Psoas muscle (tissue), 8 donors: Measurements from ENCODE around the gene C6orf52. TPM values are rescaled to one million over a fixed set of nuclear protein-coding genes. Genes with fewer than 3 reads are reported as not detected.
"Not testable (repeated sequence)": the region's sequence is repeated elsewhere in the genome, so short reads cannot be mapped to it uniquely, and the experiment has no call there.

Source experiments
- ATAC-seq, 4 donors: fragments of 200-7000 bp; cut with Tn5 transposase; one replicate each; pipeline ENCODE4 v1.9.1; 2020; ENCODE audit warnings: moderate library complexity in 3 of 4, mild to moderate bottlenecking in 2 of 4
- DNase-seq, 2 donors: peaks; one replicate each; pipeline ENCODE4 v3.0.0-alpha.2; 2020
- H3K27ac ChIP-seq: fragments of 200-600 bp; one replicate; pipeline ENCODE4 v1.8.0; 2022
- H3K27me3 ChIP-seq, 3 donors: fragments of 200-600 bp in 1 of 3; one replicate each; pipeline versions ENCODE4 v1.6.1 to v1.8.0; 2013 to 2022; ENCODE audit warnings: low read length in 2 of 3, mild to moderate bottlenecking in 2 of 3, moderate library complexity in 1 of 3; ENCODE audit not compliant: insufficient read depth in 3 of 3
- H3K36me3 ChIP-seq, 2 donors: fragments of 200-600 bp in 1 of 2; one replicate each; pipeline versions ENCODE4 v1.6.1 to v1.8.0; 2013 to 2022; ENCODE audit warnings: low read depth in 1 of 2, mild to moderate bottlenecking in 1 of 2, moderate library complexity in 1 of 2; ENCODE audit not compliant: insufficient read depth in 1 of 2
- H3K4me1 ChIP-seq: fragments of 200-600 bp; one replicate; pipeline ENCODE4 v1.8.0; 2022
- H3K4me3 ChIP-seq: fragments of 200-600 bp; one replicate; pipeline ENCODE4 v1.8.0; 2022; ENCODE audit warnings: mild to moderate bottlenecking
- H3K9me3 ChIP-seq: fragments of 200-600 bp; one replicate; pipeline ENCODE4 v1.8.0; 2022
- WGBS, 3 donors: extraction: QIAGEN DNeasy Blood & Tissue Kit; methylation state at CpG; one replicate each; pipeline versions ENCODE4 v1.1.6 to v1.1.7; 2013; 5-methylcytosine and 5-hydroxymethylcytosine counted together
- intact Hi-C, 2 donors: fragments of 100-400 bp; cut with DNase I; formaldehyde crosslinking; loops; one replicate each; pipeline versions ENCODE4 v1.11.0 to v1.14.2; 2022
- polyA plus RNA-seq, 3 donors: library from polyadenylated mRNA; stranded (reverse); fragments of 200-250 nt; gene quantifications; one replicate each; pipeline ENCODE4 v1.2.3, GENCODE V29; 2013
- total RNA-seq, 4 donors: library from RNA; stranded (reverse); fragmentation: NEBNext Ultra II Directional in 2 of 4; extraction: Animal tissue kit (Norgen Biotek cat#: 25700) in 2 of 4; gene quantifications; one replicate each; pipeline versions ENCODE4 v1.2.1 to v1.2.4, GENCODE V29; 2021 to 2023
- TF ChIP-seq, protein P1 (sequence below): fragments of 200-600 bp; IDR thresholded peaks from one replicate; pipeline ENCODE4 v1.8.0; 2022; ENCODE audit warnings: antibody characterized with exemption
- donor health status: healthy with polysubstance abuse.
- donor health status: DM: no; HTN: no; CAD: no; lungs with moderate emphysema.
- donor health status: Bipolar disorder and iron deficiency.
- donor health status: healthy.
- donor health status: DM: yes; HTN: yes; CAD: no.
- donor health status: DM: no; HTN: no; CAD: no.
- donor health status: DM: no; HTN: no; CAD: no.
- donor health status: DM: yes; HTN: yes; CAD: no.

C6orf52 gene
- total and polyA plus RNA-seq, 7 donors, result 0.33 to 1.5 (median 0.61) TPM

DNA sequence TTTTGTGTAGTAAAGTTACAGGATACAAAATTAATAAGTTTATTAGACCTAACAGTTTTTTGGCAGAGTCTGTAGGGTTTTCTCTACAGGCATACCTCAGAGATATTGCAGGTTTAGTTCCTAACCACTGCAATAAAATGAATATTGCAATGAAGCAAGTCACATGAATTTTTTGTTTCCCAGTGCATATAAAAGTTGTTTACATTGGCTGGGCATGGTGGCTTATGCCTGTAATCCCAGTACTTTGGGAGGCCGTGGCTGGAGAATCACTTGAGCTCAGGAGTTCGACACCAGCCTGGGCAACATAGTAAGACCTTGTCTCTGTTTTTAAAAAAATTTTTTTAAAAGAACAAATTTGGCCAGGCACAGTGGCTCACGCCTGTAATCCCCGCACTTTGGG lies 16.0 kb downstream of the C6orf52 start:
- no peaks in the 10 kb centered on the region for H3K36me3 ChIP-seq
- H3K27me3 ChIP-seq, result no peaks in the 10 kb centered on the region
- H3K27ac ChIP-seq, result no peak overlapping the region
- no peak for DNase-seq
- no peaks in the 10 kb centered on the region for H3K9me3 ChIP-seq
- no peak overlapping the region for H3K4me3 ChIP-seq
- ATAC-seq, result no peak
- intact Hi-C loops, result no loop called here
- TF ChIP-seq, protein P1, sequence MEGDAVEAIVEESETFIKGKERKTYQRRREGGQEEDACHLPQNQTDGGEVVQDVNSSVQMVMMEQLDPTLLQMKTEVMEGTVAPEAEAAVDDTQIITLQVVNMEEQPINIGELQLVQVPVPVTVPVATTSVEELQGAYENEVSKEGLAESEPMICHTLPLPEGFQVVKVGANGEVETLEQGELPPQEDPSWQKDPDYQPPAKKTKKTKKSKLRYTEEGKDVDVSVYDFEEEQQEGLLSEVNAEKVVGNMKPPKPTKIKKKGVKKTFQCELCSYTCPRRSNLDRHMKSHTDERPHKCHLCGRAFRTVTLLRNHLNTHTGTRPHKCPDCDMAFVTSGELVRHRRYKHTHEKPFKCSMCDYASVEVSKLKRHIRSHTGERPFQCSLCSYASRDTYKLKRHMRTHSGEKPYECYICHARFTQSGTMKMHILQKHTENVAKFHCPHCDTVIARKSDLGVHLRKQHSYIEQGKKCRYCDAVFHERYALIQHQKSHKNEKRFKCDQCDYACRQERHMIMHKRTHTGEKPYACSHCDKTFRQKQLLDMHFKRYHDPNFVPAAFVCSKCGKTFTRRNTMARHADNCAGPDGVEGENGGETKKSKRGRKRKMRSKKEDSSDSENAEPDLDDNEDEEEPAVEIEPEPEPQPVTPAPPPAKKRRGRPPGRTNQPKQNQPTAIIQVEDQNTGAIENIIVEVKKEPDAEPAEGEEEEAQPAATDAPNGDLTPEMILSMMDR, result no peak
- 78 to 84% (median 83%) methylated on average over 4 of the region's 4 CpGs for WGBS, 3 donors
- H3K4me1 ChIP-seq, result no peaks in the 10 kb centered on the region

DNA sequence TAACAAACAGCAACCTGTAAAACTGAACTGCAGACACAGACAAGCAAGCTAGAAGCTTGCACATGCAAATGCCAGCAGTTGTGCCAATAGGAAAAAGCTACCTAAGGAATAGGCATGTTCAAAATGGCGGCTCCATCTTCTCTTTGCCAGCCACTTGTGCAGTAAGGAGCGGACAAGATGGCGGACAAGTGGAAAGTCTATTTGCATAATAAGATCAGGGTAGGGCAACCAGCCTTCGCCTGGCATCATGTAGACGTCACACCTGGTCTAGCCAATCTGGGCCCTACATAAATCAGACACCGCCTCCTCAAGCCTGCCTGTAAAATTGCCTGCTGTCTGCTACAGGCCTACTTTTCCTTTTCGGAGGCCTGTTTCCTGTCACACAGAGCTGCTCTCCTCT lies 18.0 kb downstream of the C6orf52 start:
- Histone ChIP-seq H3K27me3 (no peaks in the 10 kb centered on the region), H3K27ac (no peak overlapping the region), H3K4me3 (no peak overlapping the region), H3K4me1 (no peaks in the 10 kb centered on the region), H3K36me3 (no peaks in the 10 kb centered on the region), H3K9me3 (no peaks in the 10 kb centered on the region)
- WGBS, 3 donors, result 94 to 95% (median 95%) methylated on average over 7 of the region's 7 CpGs
- no peak for ATAC-seq
- intact Hi-C loops, result no loop called here
- TF ChIP-seq, protein P1, result no peak
- no peak for DNase-seq

DNA sequence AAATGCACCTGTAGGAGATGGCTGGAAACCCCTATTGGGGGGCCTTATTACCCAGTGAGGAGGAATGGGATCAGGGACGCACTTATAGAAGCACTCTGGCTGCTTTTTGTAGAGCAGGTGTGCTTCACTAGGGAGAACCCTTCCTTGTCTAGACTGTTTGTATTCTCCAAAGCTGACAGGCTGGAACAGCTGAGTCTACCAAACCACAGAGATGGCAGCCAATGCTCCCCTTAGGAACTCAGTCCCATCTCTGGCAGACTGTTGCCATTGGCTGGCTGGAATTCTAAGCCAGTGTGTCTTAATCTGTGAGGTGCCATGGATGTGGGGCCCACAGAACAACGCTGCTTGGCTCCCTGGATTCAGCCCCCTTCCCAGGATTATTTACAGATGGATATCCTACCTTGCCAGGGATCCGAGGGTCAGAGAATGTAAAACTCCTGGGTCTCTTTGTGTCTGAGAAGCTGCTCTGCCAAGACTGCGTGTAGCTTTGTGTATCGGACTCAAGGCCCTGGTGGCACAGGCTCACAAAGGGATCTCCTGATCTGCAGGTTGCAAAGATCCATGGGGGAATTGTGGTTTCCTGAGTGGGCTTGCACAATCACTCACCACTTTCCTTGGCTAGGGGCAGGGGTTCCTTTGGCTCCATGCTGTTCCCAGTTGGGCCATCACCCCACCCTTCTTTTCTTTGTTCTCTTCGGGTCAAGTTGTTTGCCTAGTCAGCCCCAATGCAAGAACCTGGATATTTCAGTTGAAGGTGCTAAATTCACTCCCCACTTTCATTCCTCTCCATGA lies 26.1 kb downstream of the C6orf52 start:
- H3K27me3 ChIP-seq, result peaks cover 0 to 3% (median 0%) of the 10 kb centered on the region in 3 donors
- no peak for ATAC-seq
- H3K9me3 ChIP-seq, result no peaks in the 10 kb centered on the region
- H3K4me1 ChIP-seq, result no peaks in the 10 kb centered on the region
- no peaks in the 10 kb centered on the region for H3K36me3 ChIP-seq
- 74 to 81% (median 78%) methylated on average over 6 of the region's 6 CpGs for WGBS, 3 donors
- TF ChIP-seq, protein P1, result no peak
- no peak for DNase-seq
- intact Hi-C loops, result no loop called here
- no peak overlapping the region for H3K4me3 ChIP-seq
- no peak overlapping the region for H3K27ac ChIP-seq

DNA sequence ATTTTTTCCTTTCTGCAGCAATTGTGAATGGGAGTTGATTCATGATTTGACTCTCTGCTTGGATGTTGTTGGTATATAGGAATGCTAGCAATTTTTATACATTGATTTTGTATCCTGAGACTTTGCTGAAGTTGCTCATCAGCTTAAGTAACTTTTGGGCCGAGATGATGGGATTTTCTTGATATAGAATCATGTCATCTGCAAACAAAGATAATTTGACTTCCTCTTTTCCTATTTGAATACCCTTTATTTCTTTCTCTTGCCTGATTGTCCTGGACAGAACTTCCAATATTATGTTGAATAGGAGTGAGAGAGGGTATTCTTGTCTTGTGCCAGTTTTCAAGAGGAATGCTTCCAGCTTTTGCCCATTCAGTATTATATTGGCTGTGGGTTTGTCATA lies 28.8 kb downstream of the C6orf52 start:
- H3K4me1 ChIP-seq, H3K27ac ChIP-seq, H3K27me3 ChIP-seq, H3K36me3 ChIP-seq, DNase-seq, H3K9me3 ChIP-seq, intact Hi-C loops, H3K4me3 ChIP-seq, ATAC-seq: not testable (repeated sequence)
- 59 to 68% (median 65%) methylated on average over 1 of the region's 1 CpG for WGBS, 3 donors

DNA sequence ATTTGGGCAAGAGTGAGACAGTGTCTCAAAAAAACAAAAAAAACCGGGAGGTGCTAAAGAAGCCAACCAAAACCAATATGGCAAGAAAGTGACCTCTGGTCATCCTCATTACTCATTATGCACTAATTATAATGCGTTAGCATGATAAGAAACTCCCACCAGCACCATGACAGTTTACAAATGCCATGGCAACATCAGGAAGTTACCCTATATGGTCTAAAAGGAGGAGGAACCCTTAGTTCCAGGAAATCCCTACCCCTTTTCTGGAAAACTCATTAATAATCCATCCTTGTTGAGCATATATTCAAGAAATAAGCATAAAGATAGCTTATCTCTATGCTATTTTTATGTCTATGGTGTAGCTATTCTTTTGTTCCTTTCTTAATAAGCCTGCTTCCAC lies 31.7 kb downstream of the C6orf52 start:
- Histone ChIP-seq H3K4me1 (peaks cover under 1% of the 10 kb centered on the region), H3K36me3 (no peaks in the 10 kb centered on the region), H3K27ac (no peak overlapping the region), H3K9me3 (no peaks in the 10 kb centered on the region), H3K27me3 (no peaks in the 10 kb centered on the region), H3K4me3 (no peak overlapping the region)
- DNase-seq (no peak), ATAC-seq (no peak)
- intact Hi-C loops, result no loop called here
- 86 to 88% (median 87%) methylated on average over 2 of the region's 2 CpGs for WGBS, 3 donors
- TF ChIP-seq, protein P1, result no peak
